ENCODE measurements around the gene CES2. TPM values are rescaled to one million over a fixed set of nuclear protein-coding genes. Genes with fewer than 3 reads are reported as not detected.
"Not testable (repeated sequence)": the region's sequence is repeated elsewhere in the genome, so short reads cannot be mapped to it uniquely, and the experiment has no call there.

CES2 gene
- total RNA-seq, 6 experiments from 2014 or later: 35.1 to 42.3 (median 40.2) TPM

DNA sequence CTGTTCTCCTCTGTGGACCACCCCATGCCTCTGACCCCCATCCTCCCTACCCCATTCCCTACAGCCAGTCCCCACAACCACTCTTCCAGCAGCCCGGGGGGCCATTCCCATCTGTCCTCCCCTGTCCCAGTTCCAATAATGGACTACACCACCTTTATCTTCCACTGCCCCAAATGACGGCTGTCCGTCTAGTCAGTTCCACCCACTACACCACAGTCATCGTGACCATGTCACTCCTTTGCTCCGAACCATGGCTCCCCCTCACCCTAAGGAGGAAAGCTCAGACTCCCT is 39.7 kb upstream of the CES2 start:
- Mint-ChIP-seq H3K27me3 (ENCODE audit: insufficient read depth) (peaks cover 4% of the 10 kb centered on the region), H3K36me3 (ENCODE audit: low read depth) (no peaks in the 10 kb centered on the region), H3K27ac (no peak overlapping the region), H3K4me3 (no peak overlapping the region), H3K9me3 (no peaks in the 10 kb centered on the region), H3K4me1 (ENCODE audit: low read depth) (peaks cover 53% of the 10 kb centered on the region)
- TF ChIP-seq, protein P1, sequence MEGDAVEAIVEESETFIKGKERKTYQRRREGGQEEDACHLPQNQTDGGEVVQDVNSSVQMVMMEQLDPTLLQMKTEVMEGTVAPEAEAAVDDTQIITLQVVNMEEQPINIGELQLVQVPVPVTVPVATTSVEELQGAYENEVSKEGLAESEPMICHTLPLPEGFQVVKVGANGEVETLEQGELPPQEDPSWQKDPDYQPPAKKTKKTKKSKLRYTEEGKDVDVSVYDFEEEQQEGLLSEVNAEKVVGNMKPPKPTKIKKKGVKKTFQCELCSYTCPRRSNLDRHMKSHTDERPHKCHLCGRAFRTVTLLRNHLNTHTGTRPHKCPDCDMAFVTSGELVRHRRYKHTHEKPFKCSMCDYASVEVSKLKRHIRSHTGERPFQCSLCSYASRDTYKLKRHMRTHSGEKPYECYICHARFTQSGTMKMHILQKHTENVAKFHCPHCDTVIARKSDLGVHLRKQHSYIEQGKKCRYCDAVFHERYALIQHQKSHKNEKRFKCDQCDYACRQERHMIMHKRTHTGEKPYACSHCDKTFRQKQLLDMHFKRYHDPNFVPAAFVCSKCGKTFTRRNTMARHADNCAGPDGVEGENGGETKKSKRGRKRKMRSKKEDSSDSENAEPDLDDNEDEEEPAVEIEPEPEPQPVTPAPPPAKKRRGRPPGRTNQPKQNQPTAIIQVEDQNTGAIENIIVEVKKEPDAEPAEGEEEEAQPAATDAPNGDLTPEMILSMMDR (IDR thresholded peaks at IDR 0.05): no peak
- DNase-seq: no peak

DNA sequence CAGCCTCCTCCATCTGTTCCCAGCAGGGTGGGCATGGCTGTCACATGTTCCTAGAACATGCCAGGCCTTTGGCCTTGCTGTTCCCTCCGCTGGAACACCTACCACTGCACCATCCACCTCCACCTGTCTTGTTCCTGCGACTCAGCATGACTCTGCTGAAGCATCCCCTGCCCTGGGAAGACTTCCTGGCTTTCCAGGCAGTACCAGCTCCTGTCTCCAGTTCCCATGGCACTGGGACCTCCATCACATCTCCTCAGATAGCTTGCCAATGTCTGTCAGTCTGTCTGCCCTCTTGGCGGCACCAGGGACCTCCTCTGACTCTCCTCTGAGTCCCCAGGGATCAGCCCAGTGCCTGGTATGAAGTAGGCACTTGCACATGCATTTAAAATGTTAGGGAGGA is 39.3 kb upstream of the CES2 start:
- no peak overlapping the region for H3K4me3 Mint-ChIP-seq
- H3K4me1 Mint-ChIP-seq (ENCODE audit: low read depth): peaks cover 56% of the 10 kb centered on the region
- no peaks in the 10 kb centered on the region for H3K36me3 Mint-ChIP-seq (ENCODE audit: low read depth)
- TF ChIP-seq, protein P1 (IDR thresholded peaks at IDR 0.05): no peak
- DNase-seq: no peak
- no peak overlapping the region; the same call in 1 of the 2 replicates for H3K27ac Mint-ChIP-seq
- no peaks in the 10 kb centered on the region for H3K9me3 Mint-ChIP-seq
- peaks cover 4% of the 10 kb centered on the region for H3K27me3 Mint-ChIP-seq (ENCODE audit: insufficient read depth)

DNA sequence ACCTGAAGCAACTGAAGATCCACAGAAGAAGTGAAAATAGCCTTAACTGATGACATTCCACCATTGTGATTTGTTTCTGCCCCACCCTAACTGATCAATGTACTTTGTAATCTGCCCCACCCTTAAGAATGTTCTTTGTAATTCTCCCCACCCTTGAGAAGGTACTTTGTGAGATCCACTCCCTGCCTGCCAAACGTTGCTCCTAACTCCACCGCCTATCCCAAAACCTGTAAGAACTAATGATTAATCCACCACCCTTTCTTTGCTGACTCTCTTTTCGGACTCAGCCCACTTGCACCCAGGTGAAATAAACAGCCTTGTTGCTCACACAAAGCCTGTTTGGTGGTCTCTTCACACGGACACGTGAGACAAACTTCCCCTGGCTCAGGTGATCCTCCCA is 38.6 kb upstream of the CES2 start:
- not testable (repeated sequence) for H3K4me3 Mint-ChIP-seq; H3K27me3 Mint-ChIP-seq (ENCODE audit: insufficient read depth); H3K27ac Mint-ChIP-seq; DNase-seq; H3K9me3 Mint-ChIP-seq; H3K36me3 Mint-ChIP-seq (ENCODE audit: low read depth)
- peaks cover 58% of the 10 kb centered on the region for H3K4me1 Mint-ChIP-seq (ENCODE audit: low read depth)

DNA sequence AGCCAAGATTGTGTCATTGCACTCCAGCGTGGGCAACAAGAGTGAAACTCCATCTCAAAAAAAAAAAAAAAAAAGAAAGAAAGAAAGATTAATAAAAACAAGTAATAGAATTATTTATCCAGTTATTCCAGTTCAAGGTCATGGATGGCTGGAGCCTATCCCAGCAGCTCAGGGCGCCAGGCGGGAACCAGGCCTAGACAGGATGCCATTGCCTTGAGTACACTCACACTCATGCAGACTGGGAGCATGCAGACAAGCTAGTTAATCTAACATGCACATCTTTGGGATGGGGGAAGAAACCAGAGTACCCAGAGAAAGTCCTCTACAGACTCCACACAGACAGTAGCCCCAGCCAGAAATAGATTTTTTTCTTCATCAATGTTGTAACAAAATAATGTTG is 37.1 kb upstream of the CES2 start:
- TF ChIP-seq, protein P1 (IDR thresholded peaks at IDR 0.05): no peak
- H3K27me3 Mint-ChIP-seq (ENCODE audit: insufficient read depth): peaks cover 4% of the 10 kb centered on the region
- H3K36me3 Mint-ChIP-seq (ENCODE audit: low read depth): no peaks in the 10 kb centered on the region
- H3K4me1 Mint-ChIP-seq (ENCODE audit: low read depth): peaks cover 58% of the 10 kb centered on the region
- peak; percentile 69 for DNase-seq
- no peak overlapping the region for H3K4me3 Mint-ChIP-seq
- H3K9me3 Mint-ChIP-seq: no peaks in the 10 kb centered on the region
- no peak overlapping the region for H3K27ac Mint-ChIP-seq

DNA sequence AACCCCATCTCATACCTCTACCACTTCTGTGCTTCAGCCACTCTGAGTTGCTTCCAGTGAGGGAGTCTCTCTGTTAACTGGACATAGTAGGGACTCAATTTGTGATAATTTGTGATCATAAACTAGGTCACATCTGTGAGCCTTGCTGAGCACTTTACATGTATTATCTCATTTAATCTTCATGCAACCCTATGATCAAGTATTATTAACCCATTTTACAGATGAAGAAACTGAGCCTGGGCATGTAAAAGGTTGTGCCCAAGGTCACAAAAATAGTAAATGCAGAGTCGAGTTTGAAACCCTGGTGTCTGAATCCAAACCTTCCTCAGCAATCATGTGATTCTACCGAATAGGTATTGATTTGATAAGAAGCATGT is 36.4 kb upstream of the CES2 start:
- H3K9me3 Mint-ChIP-seq: no peaks in the 10 kb centered on the region
- DNase-seq: no peak
- H3K27ac Mint-ChIP-seq: peak overlapping the region; percentile 48; the same call in 1 of the 2 replicates
- no peak overlapping the region for H3K4me3 Mint-ChIP-seq
- peaks cover 58% of the 10 kb centered on the region for H3K4me1 Mint-ChIP-seq (ENCODE audit: low read depth)
- H3K36me3 Mint-ChIP-seq (ENCODE audit: low read depth): no peaks in the 10 kb centered on the region
- H3K27me3 Mint-ChIP-seq (ENCODE audit: insufficient read depth): peaks cover 4% of the 10 kb centered on the region
- TF ChIP-seq, protein P1 (IDR thresholded peaks at IDR 0.05): no peak

DNA sequence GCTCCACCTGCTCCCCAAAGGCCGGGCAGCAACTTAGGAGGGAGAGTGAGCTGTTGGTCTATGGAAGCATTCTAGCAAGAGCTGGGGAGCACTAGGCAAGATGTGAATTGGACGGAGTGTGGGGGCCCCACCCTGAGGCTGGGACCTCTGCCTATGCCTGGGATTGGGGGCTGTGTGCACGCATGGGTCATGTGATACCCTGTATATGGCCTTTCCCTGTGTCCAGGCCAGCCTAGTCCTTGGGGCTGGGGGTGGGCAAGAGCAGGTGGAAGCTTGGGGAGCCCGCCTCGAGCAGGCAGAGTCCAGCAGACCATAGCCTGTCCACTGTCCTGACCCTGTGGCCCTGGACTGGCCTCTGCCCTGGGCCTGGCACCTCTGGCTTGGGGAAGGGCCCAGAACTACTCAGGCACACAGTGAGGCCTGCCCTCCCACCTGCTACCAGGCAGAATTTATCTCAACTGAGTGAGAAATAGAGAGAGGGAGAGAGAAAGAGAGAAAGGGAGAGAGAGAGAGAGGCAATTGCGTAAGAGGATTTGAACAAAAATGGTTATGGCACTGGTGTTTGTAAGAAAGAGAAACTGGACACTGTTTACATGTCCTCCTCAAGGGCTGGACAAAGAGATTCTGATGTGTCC is 35.9 kb upstream of the CES2 start:
- Mint-ChIP-seq H3K27ac (peak overlapping the region; percentile 72), H3K4me1 (ENCODE audit: low read depth) (peaks cover 56% of the 10 kb centered on the region), H3K27me3 (ENCODE audit: insufficient read depth) (peaks cover 4% of the 10 kb centered on the region), H3K4me3 (peak overlapping the region; percentile 40), H3K9me3 (no peaks in the 10 kb centered on the region), H3K36me3 (ENCODE audit: low read depth) (no peaks in the 10 kb centered on the region)
- TF ChIP-seq, protein P1 (IDR thresholded peaks at IDR 0.05): no peak
- peak; percentile 53 for DNase-seq

Data from HFFc6 (cell line).